K562 (cell line): Measurements from ENCODE around the gene NRXN3. TPM values are rescaled to one million over a fixed set of nuclear protein-coding genes. Genes with fewer than 3 reads are reported as not detected.

Experiments
- ATAC-seq: fragments of 200-7000 bp; cut with Tn5 transposase; 3 replicates; pipeline ENCODE4 v1.9.1; 2020; ENCODE audit warnings: moderate library complexity
- BruUV-seq: library from RNA; stranded (reverse); fragments of 400-500 nt; replicated peaks from 2 replicates; lab custom pipeline; 2021; lab: Mats Ljungman, UMichigan
- CTCF ChIA-PET: fragments of 300-600 bp; formaldehyde crosslinking; extraction: SDS; loops from one replicate; lab custom pipeline; 2021; ENCODE audit warnings: low intra/inter-chr PET ratio; lab: Yijun Ruan, JAX
- POLR2A ChIA-PET: fragments of 300-600, 350-650 bp; sonication (Branson Sonifier 250); formaldehyde crosslinking; extraction: SDS; loops from one replicate; lab custom pipeline; 2021; ENCODE audit warnings: antibody characterized with exemption, inconsistent platforms; lab: Yijun Ruan, JAX
- DNase-seq, 4 experiments: peaks; one replicate each; pipeline versions ENCODE4 v3.0.0 to v3.0.0-alpha.2; 2011 to 2018; ENCODE audit warnings: low spot score in 3 of 4, mixed read lengths in 3 of 4; ENCODE audit errors: extremely low read depth in 1 of 4
- FAIRE-seq: peaks from 2 replicates; lab custom pipeline; 2011; peaks lifted over from hg19 to GRCh38; lab: Jason Lieb, UNC
- H2AFZ ChIP-seq: 2 replicates; pipeline ENCODE4 v1.6.0; 2011; ENCODE audit warnings: low read depth, low read length, control low read depth, inconsistent platforms
- H3K27ac ChIP-seq: fragments of 200-600 bp; 3 replicates; pipeline ENCODE4 v1.8.0; 2011; ENCODE audit warnings: low read depth, mild to moderate bottlenecking, control low read depth, inconsistent platforms, low read length, moderate library complexity, mixed read lengths; ENCODE audit errors: extremely low read depth
- H3K27me3 ChIP-seq, 2 experiments: fragments of 300-600 bp in 1 of 2; 2 replicates in 1 of 2; 3 replicates in 1 of 2; pipeline versions ENCODE4 v1.6.0 to v1.8.0; 2011; ENCODE audit warnings: inconsistent platforms in 2 of 2, low read length in 2 of 2, mild to moderate bottlenecking in 1 of 2, mixed read lengths in 1 of 2, moderate library complexity in 1 of 2; ENCODE audit not compliant: control insufficient read depth in 2 of 2, insufficient read depth in 2 of 2
- H3K36me3 ChIP-seq: fragments of 300-600 bp; 3 replicates; pipeline ENCODE4 v1.8.0; 2011; ENCODE audit warnings: mild to moderate bottlenecking, low read length, inconsistent platforms; ENCODE audit not compliant: control insufficient read depth, insufficient read depth
- H3K4me1 ChIP-seq, 2 experiments: fragments of 200-600 bp in 1 of 2; replicated peaks in 1 of 2; 2 replicates in 1 of 2; 3 replicates in 1 of 2; pipeline versions ENCODE4 v1.5.1 to v1.8.0; 2011; ENCODE audit warnings: inconsistent platforms in 2 of 2, low read length in 2 of 2, mild to moderate bottlenecking in 1 of 2, mixed read lengths in 1 of 2, moderate library complexity in 1 of 2; ENCODE audit not compliant: control insufficient read depth in 2 of 2, insufficient read depth in 2 of 2
- H3K4me2 ChIP-seq: 2 replicates; pipeline ENCODE4 v1.6.1; 2011; ENCODE audit warnings: low read length, control low read depth, inconsistent platforms, mixed read lengths; ENCODE audit not compliant: insufficient read depth
- H3K4me3 ChIP-seq: fragments of 200-600 bp; sonication (generic), shearing (Covaris generic); 2 replicates; pipeline ENCODE4 v1.5.1; 2016; ENCODE audit warnings: control low read depth, inconsistent platforms
- H3K79me2 ChIP-seq: fragments of 200-600 bp; 3 replicates; pipeline ENCODE4 v1.8.0; 2011; ENCODE audit warnings: low read length, inconsistent platforms; ENCODE audit not compliant: control insufficient read depth, insufficient read depth
- H3K9ac ChIP-seq, 2 experiments: 2 replicates each; pipeline versions ENCODE4 v1.6.0 to v1.6.1; 2011; ENCODE audit warnings: low read depth in 2 of 2, low read length in 2 of 2, control low read depth in 1 of 2, inconsistent platforms in 1 of 2, mild to moderate bottlenecking in 1 of 2, mixed read lengths in 1 of 2; ENCODE audit not compliant: insufficient read depth in 1 of 2
- H3K9me1 ChIP-seq: one replicate; pipeline ENCODE4 v1.6.0; 2011; ENCODE audit warnings: inconsistent platforms, mild to moderate bottlenecking, low read length, moderate library complexity; ENCODE audit not compliant: control insufficient read depth, insufficient read depth
- H3K9me3 ChIP-seq: replicated peaks from 2 replicates; pipeline ENCODE4 v1.5.1; 2011; ENCODE audit warnings: low read depth, low read length, inconsistent platforms; ENCODE audit not compliant: control insufficient read depth, insufficient read depth
- H4K20me1 ChIP-seq: replicated peaks from 2 replicates; pipeline ENCODE4 v1.6.1; 2011; ENCODE audit warnings: low read length, inconsistent platforms, mixed read lengths; ENCODE audit not compliant: control insufficient read depth, insufficient read depth
- CCAR2 ChIP-seq: fragments of 200-400 bp; formaldehyde crosslinking; IDR thresholded peaks from 2 replicates; pipeline ENCODE4 v1.6.1; 2017; ENCODE audit warnings: mild to moderate bottlenecking, low read depth, low read length
- CEBPB ChIP-seq: fragments of 450-650 bp; IDR thresholded peaks from 2 replicates; pipeline ENCODE4 v1.6.1; 2016; ENCODE audit warnings: missing genetic modification characterization, missing compliant biosample characterization
- E2F3 ChIP-seq: fragments of 250-450 bp; sonication (Bioruptor Pico); IDR thresholded peaks from 2 replicates; pipeline ENCODE4 v1.4.0; 2020; ENCODE audit warnings: mild to moderate bottlenecking
- FOXM1 ChIP-seq, 2 experiments: fragments of 450-650 bp in 1 of 2; sonication (generic) in 1 of 2; formaldehyde crosslinking in 1 of 2; IDR thresholded peaks; 2 replicates each; pipeline versions ENCODE4 v1.6.1 to v1.9.0; 2017 to 2022; ENCODE audit warnings: low read depth in 2 of 2, mild to moderate bottlenecking in 2 of 2, missing genetic modification reagents in 1 of 2, moderate library complexity in 1 of 2
- FOXP1 ChIP-seq: sonication (generic); formaldehyde crosslinking; IDR thresholded peaks from 2 replicates; pipeline ENCODE4 v1.8.0; 2022; ENCODE audit warnings: mild to moderate bottlenecking, missing genetic modification reagents
- ZNF318 ChIP-seq, 2 experiments: fragments of 450-650 bp; IDR thresholded peaks; 2 replicates each; pipeline ENCODE4 v1.6.1; 2016; ENCODE audit warnings: mild to moderate bottlenecking in 2 of 2, borderline replicate concordance in 1 of 2, low read depth in 1 of 2, moderate library complexity in 1 of 2
- ZNF79 ChIP-seq: fragments of 250-450 bp; sonication (Bioruptor Pico); IDR thresholded peaks from 2 replicates; pipeline ENCODE4 v1.4.0; 2020; ENCODE audit warnings: low read depth, mild to moderate bottlenecking, moderate library complexity
- in situ Hi-C: fragments of 300-500 bp; cut with MboI; formaldehyde crosslinking; loops from 4 replicates; pipeline ENCODE4 v1.15.0; 2018; ENCODE audit warnings: inconsistent platforms, mixed read lengths
- intact Hi-C: fragments of 100-400 bp; cut with micrococcal nuclease; formaldehyde crosslinking; loops from 2 replicates; pipeline ENCODE4 v1.14.2; 2022
- polyA plus RNA-seq, 8 experiments: library from polyadenylated mRNA; depleted of rRNA in 4 of 8; stranded (reverse) in 5 of 8; unstranded in 3 of 8; fragments of >200 nt; fragmentation: Nextera tagmentation in 2 of 8; fragmentation: Illumina TruSeq in 1 of 8; extraction: Ambion mirVana in 2 of 8; extraction: Trizol in 1 of 8; gene quantifications; 2 replicates each; pipeline versions ENCODE4 v1.2.1 to v1.2.3, GENCODE V29; 2011 to 2014; ENCODE audit warnings: inconsistent platforms in 1 of 8, missing spikeins in 1 of 8
- total RNA-seq, 7 experiments: library from RNA; depleted of rRNA in 6 of 7; stranded (reverse); fragments of >200 nt in 6 of 7; fragmentation: Illumina TruSeq in 2 of 7; extraction: Trizol in 2 of 7; gene quantifications; 2 replicates each; pipeline versions ENCODE4 v1.2.1 to v1.2.3, GENCODE V29; 2011 to 2021; ENCODE audit warnings: low replicate concordance in 1 of 7

NRXN3 gene
- total and polyA plus RNA-seq, 9 of the 15 experiments (the other 6 are each of a cell fraction or from before 2014, with no cell fraction given), result 0.09 TPM; not detected in 8

DNA sequence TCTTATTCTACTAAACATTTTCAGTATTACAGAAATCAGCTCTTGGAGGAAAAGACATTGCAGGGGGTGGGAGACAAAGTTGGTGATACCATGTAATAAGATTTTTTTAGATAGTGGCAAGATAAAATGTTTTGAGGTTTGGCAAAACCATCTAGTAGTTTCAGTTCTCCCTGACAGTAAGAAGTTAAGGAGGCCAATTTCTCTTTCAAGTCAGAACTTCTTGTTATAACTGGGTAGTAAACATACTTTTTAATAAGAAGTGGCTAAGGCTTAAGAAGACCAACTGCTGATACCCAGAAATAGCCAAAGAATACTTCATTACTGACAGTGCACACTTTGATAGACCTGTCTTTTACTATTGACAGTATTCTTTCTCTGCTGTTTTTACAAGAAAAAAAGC, 1588.8 kb downstream of the NRXN3 start:
- Histone ChIP-seq H3K9me1 (no peaks in the 10 kb centered on the region), H3K79me2 (no peaks in the 10 kb centered on the region), H3K4me1 (no peaks in the 10 kb centered on the region), H2AFZ (no peak overlapping the region), H3K4me3 (no peak overlapping the region), H4K20me1 (no peaks in the 10 kb centered on the region), H3K9me3 (no peaks in the 10 kb centered on the region), H3K27me3 (no peaks in the 10 kb centered on the region)
- intact Hi-C loops, result no loop called here
- BruUV-seq, result no TSS peak
- in situ Hi-C loops, result no loop called here
- no peak for TF ChIP-seq E2F3 (CRISPR knock-in tag)
- no peak for TF ChIP-seq ZNF318 (IDR thresholded peaks at IDR 0.05; ENCODE audit: borderline replicate concordance in 1 of 2, low read depth in 1 of 2)
- no peak for TF ChIP-seq FOXP1 (CRISPR knock-in tag)
- TF ChIP-seq CCAR2, result no peak
- no peak for TF ChIP-seq FOXM1 (IDR thresholded peaks at IDR 0.05; ENCODE audit: low read depth)
- TF ChIP-seq FOXM1 (CRISPR knock-in tag; IDR thresholded peaks at IDR 0.05; ENCODE audit: low read depth), result no peak
- TF ChIP-seq ZNF79 (CRISPR knock-in tag), result no peak
- TF ChIP-seq CEBPB (tag), result no peak
- TF ChIP-seq, all 486 proteins: peak for 0
- Histone ChIP-seq H3K9ac (no peak overlapping the region), H3K27ac (no peak overlapping the region), H3K36me3 (no peaks in the 10 kb centered on the region), H3K4me2 (no peak overlapping the region)
- ATAC-seq (no peak), DNase-seq (no peak), FAIRE-seq (no peak)
- POLR2A ChIA-PET, result no interaction called here
- CTCF ChIA-PET, result no interaction called here
